OCI-LY1 (cell line): ENCODE measurements around the gene KCNJ4.
"Not testable (repeated sequence)": the region's sequence is repeated elsewhere in the genome, so short reads cannot be mapped to it uniquely, and the experiment has no call there.

Experiments used
- H2AFZ ChIP-seq: fragments of 200-600 bp; sonication (generic), shearing (Covaris generic); 2 replicates; pipeline ENCODE4 v1.6.0; 2014; ENCODE audit warnings: antibody characterized with exemption, mild to moderate bottlenecking, low read length
- H3F3A ChIP-seq: fragments of 200-600 bp; sonication (generic), shearing (Covaris generic); 2 replicates; pipeline ENCODE4 v1.6.0; 2014; ENCODE audit warnings: mild to moderate bottlenecking, antibody characterized with exemption, low read length, moderate library complexity; ENCODE audit not compliant: insufficient read depth
- H3K27ac ChIP-seq: fragments of 200-600 bp; sonication (generic); 2 replicates; pipeline ENCODE4 v1.5.1; 2014; ENCODE audit warnings: low read length, mixed run types, mild to moderate bottlenecking, low read depth; ENCODE audit not compliant: poor library complexity, severe bottlenecking
- H3K27me3 ChIP-seq: fragments of 200-600 bp; sonication (generic); 2 replicates; pipeline ENCODE4 v1.6.0; 2014; ENCODE audit warnings: antibody characterized with exemption, mild to moderate bottlenecking, low read length, moderate library complexity; ENCODE audit not compliant: insufficient read depth
- H3K36me3 ChIP-seq: fragments of 200-600 bp; sonication (generic); 2 replicates; pipeline ENCODE4 v1.6.1; 2014; ENCODE audit warnings: mild to moderate bottlenecking, antibody characterized with exemption, low read length, moderate library complexity, mixed read lengths; ENCODE audit not compliant: insufficient read depth
- H3K4me1 ChIP-seq: fragments of 200-600 bp; sonication (generic); 2 replicates; pipeline ENCODE4 v1.5.1; 2014; ENCODE audit warnings: mild to moderate bottlenecking, low read length, moderate library complexity; ENCODE audit not compliant: insufficient read depth, severe bottlenecking
- H3K4me2 ChIP-seq: fragments of 200-600 bp; sonication (generic), shearing (Covaris generic); 2 replicates; pipeline ENCODE4 v1.6.1; 2014; ENCODE audit warnings: low read length
- H3K4me3 ChIP-seq: fragments of 200-600 bp; sonication (generic); 2 replicates; pipeline ENCODE4 v1.5.1; 2014; ENCODE audit warnings: low read length, low read depth, mild to moderate bottlenecking, mixed read lengths; ENCODE audit not compliant: poor library complexity, severe bottlenecking
- H3K79me2 ChIP-seq: fragments of 200-600 bp; shearing (Covaris generic); 2 replicates; pipeline ENCODE4 v1.6.1; 2016; ENCODE audit warnings: mixed run types, low read length, mixed read lengths; ENCODE audit not compliant: insufficient read depth
- H3K9ac ChIP-seq: fragments of 200-600 bp; sonication (generic), shearing (Covaris generic); 2 replicates; pipeline ENCODE4 v1.6.1; 2014; ENCODE audit warnings: mild to moderate bottlenecking, low read length, mixed read lengths
- H3K9me2 ChIP-seq: fragments of 200-600 bp; sonication (generic), shearing (Covaris generic); 2 replicates; pipeline ENCODE4 v1.6.1; 2014; ENCODE audit warnings: low read depth, mild to moderate bottlenecking, low read length, mixed read lengths
- H3K9me3 ChIP-seq: fragments of 200-600 bp; shearing (Covaris generic); 2 replicates; pipeline ENCODE4 v1.6.1; 2014; ENCODE audit warnings: low read length, mixed read lengths
- H4K20me1 ChIP-seq: fragments of 200-600 bp; sonication (generic), shearing (Covaris generic); 2 replicates; pipeline ENCODE4 v1.6.0; 2016; ENCODE audit warnings: mild to moderate bottlenecking, low read length; ENCODE audit not compliant: insufficient read depth
- CTCF ChIP-seq: fragments of 200-600 bp; sonication (generic), shearing (Covaris generic); IDR thresholded peaks from 2 replicates; pipeline ENCODE4 v1.5.1; 2017; ENCODE audit warnings: mild to moderate bottlenecking, antibody characterized with exemption, low read length, moderate library complexity, mixed read lengths
- EZH2 ChIP-seq: fragments of 200-600 bp; sonication (generic), shearing (Covaris generic); IDR thresholded peaks from 2 replicates; pipeline ENCODE4 v1.8.0; 2017; ENCODE audit warnings: borderline replicate concordance, mixed run types, mild to moderate bottlenecking, antibody characterized with exemption, low read length, moderate library complexity, mixed read lengths

Gene KCNJ4

GRCh38 chr22:38403812-38404211 lies 51.2 kb downstream of the KCNJ4 start:
- peaks cover 4% of the 10 kb centered on the region for H3K4me1 ChIP-seq
- H3K79me2 ChIP-seq, result no peaks in the 10 kb centered on the region
- H4K20me1 ChIP-seq, result no peaks in the 10 kb centered on the region
- no peak for TF ChIP-seq EZH2
- no peak for TF ChIP-seq CTCF
- no peaks in the 10 kb centered on the region for H3K9me2 ChIP-seq
- no peak overlapping the region for H3K4me2 ChIP-seq
- H3K9ac ChIP-seq, result no peak overlapping the region
- no peak overlapping the region for H3K4me3 ChIP-seq
- no peaks in the 10 kb centered on the region for H3K27me3 ChIP-seq
- no peaks in the 10 kb centered on the region for H3K36me3 ChIP-seq
- no peak overlapping the region for H3K27ac ChIP-seq
- H3K9me3 ChIP-seq, result no peaks in the 10 kb centered on the region
- no peaks in the 10 kb centered on the region for H3F3A ChIP-seq
- no peak overlapping the region for H2AFZ ChIP-seq

- Histone ChIP-seq H3K27ac (no peak overlapping the region), H3F3A (no peaks in the 10 kb centered on the region), H3K4me2 (no peak overlapping the region), H4K20me1 (no peaks in the 10 kb centered on the region), H3K27me3 (no peaks in the 10 kb centered on the region), H3K4me1 (peaks cover 10% of the 10 kb centered on the region), H3K4me3 (no peak overlapping the region), H3K79me2 (no peaks in the 10 kb centered on the region), H3K9me2 (no peaks in the 10 kb centered on the region), H3K9me3 (no peaks in the 10 kb centered on the region), H3K36me3 (no peaks in the 10 kb centered on the region), H2AFZ (no peak overlapping the region), H3K9ac (no peak overlapping the region)
- TF ChIP-seq CTCF (no peak), EZH2 (no peak)
Measured at GRCh38 chr22:38402204-38402603, 52.8 kb downstream of the KCNJ4 start.

DNA sequence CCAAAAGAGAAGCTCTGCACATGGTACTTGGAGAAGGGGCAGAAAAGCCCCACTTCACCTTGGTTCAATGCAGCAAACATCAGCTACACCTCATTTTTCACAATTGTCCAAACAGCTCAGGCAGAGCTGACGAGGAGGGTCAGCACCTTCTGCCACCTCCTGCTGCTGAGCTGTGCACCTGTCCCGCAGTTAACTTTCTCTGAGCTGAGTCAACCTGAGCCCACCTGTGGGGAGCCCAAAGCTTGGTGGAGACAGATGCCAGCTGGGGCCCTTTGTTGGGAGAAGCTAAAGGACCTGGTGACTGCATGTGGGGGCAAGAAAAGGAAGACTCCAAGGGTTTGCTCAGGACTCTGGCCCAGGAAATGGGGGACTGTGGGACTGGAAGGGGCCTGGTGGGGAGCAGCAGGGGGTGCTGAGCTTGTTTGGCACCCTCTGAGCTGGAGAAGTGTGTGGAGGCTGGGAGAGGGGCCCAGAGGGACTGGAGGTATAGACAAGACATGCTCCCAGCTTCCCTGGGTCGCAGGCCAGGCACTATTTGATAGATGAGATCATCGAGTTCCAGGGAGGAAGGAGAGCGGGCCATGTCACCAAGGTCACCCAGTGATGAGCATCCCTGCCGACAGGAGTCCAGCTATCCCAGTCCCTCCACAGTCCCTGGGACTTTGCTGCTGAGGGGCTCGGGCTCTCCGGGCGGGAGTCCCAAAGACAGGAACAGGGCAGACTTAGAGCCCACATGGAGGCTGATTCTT lies 53.5 kb downstream of the KCNJ4 start:
- no peak overlapping the region for H2AFZ ChIP-seq
- no peaks in the 10 kb centered on the region for H3K79me2 ChIP-seq
- TF ChIP-seq CTCF, result no peak
- TF ChIP-seq EZH2, result no peak
- H3K9me2 ChIP-seq, result no peaks in the 10 kb centered on the region
- no peak overlapping the region for H3K9ac ChIP-seq
- no peak overlapping the region for H3K4me3 ChIP-seq
- no peak overlapping the region for H3K27ac ChIP-seq
- no peaks in the 10 kb centered on the region for H4K20me1 ChIP-seq
- H3K27me3 ChIP-seq, result no peaks in the 10 kb centered on the region
- H3K4me1 ChIP-seq, result peaks cover 15% of the 10 kb centered on the region
- no peaks in the 10 kb centered on the region for H3F3A ChIP-seq
- H3K4me2 ChIP-seq, result no peak overlapping the region
- H3K36me3 ChIP-seq, result no peaks in the 10 kb centered on the region
- no peaks in the 10 kb centered on the region for H3K9me3 ChIP-seq

DNA sequence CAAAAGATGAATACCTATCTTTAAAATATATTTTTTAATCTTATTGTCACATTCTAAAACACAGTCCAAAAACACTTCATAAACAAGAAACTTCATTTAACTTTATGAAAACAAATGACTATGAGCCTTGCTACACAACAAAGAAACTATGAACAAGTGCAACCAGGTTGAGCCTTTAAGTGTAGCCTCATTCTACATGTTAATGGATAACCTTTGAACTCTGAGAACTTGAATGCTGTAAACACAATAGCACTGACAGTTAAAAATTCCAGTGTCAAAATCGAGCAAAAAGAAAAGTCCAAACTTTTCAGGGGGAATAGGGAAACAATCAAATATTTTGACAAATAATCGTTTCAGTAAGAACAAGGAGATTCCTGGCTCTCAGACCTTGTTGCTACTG lies 54.7 kb downstream of the KCNJ4 start:
- not testable (repeated sequence) for H3K36me3 ChIP-seq, H2AFZ ChIP-seq, H3K9me2 ChIP-seq, H3K27me3 ChIP-seq, H3K27ac ChIP-seq, H4K20me1 ChIP-seq, H3K79me2 ChIP-seq, H3F3A ChIP-seq, H3K9ac ChIP-seq, H3K4me2 ChIP-seq, H3K4me3 ChIP-seq, H3K9me3 ChIP-seq
- peaks cover 24% of the 10 kb centered on the region for H3K4me1 ChIP-seq
